Measurements from ENCODE around the gene PAM. TPM values are rescaled to one million over a fixed set of nuclear protein-coding genes. Genes with fewer than 3 reads are reported as not detected.

The PAM gene
- total and polyA plus RNA-seq, 2 of the 8 experiments (the other 6 are each of a cell fraction or from before 2014, with no cell fraction given): 30.4 to 67.8 TPM

DNA sequence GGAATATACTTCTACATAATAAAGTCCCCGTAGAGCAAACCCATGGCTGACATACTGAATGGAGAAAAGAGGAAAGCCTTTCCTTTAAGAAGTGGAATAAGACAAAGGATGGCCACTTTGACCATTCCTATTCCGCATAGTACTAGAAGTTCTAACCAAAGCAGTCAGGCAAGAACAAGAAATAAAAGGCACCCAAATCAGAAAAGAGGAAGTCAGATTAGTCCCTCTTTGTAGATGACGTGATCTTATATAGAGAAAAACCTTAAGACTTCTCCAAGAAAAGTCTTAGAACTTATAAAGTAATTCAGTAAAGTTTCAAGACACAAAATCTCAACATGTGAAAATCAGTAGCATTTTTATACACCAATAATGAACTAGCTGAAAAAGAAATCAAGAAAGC, 231.0 kb downstream of the PAM start:
- Histone ChIP-seq H3K9ac (replicated peaks in 1 of 4; ENCODE audit: extremely low read depth in 1 of 4, low read depth in 3 of 4, low read length in 3 of 4) (no peak overlapping the region), H2BK120ac (replicated peaks; ENCODE audit: low read depth, low read length) (no peak overlapping the region), H3K79me2 (ENCODE audit: control insufficient read depth in 1 of 2, insufficient read depth in 2 of 2, low read length in 2 of 2) (no peaks in the 10 kb centered on the region), H3K4ac (replicated peaks; ENCODE audit: insufficient read length, low read depth, low read length) (no peak overlapping the region), H4K20me1 (replicated peaks in 1 of 2; ENCODE audit: control insufficient read depth in 1 of 2, insufficient read depth in 2 of 2, low read length in 2 of 2) (no peaks in the 10 kb centered on the region), H3K36me3 (ENCODE audit: control insufficient read depth in 2 of 4, insufficient read depth in 4 of 4, low read length in 3 of 4) (no peaks in the 10 kb centered on the region; a peak in 1 of 8 replicates), H2AFZ (ENCODE audit: low read length) (no peak overlapping the region), H3K56ac (replicated peaks; ENCODE audit: insufficient read length, low read depth, low read length) (no peak overlapping the region), H3K79me1 (ENCODE audit: low read depth, low read length) (no peaks in the 10 kb centered on the region), H3K9me3 (ENCODE audit: insufficient read depth in 2 of 2, low read depth in 1 of 2, low read length in 1 of 2) (peaks cover 0 to 3% of the 10 kb centered on the region in 2 experiments; a peak in 1 of 4 replicates), H3K14ac (ENCODE audit: insufficient read length) (no peak overlapping the region), H2AK5ac (ENCODE audit: low read depth, low read length) (no peak overlapping the region), H2BK15ac (ENCODE audit: low read length) (no peak overlapping the region), H3K27me3 (replicated peaks in 1 of 4; ENCODE audit: control insufficient read depth in 3 of 4, extremely low read depth in 1 of 4, insufficient read depth in 3 of 4, low read length in 3 of 4) (no peaks in the 10 kb centered on the region), H4K5ac (ENCODE audit: insufficient read length, low read depth, low read length) (no peak overlapping the region), H3K23me2 (ENCODE audit: low read depth, low read length) (no peaks in the 10 kb centered on the region), H3K23ac (ENCODE audit: insufficient read length) (no peak overlapping the region), H2BK5ac (ENCODE audit: low read depth, low read length) (no peak overlapping the region), H3K4me3 (ENCODE audit: extremely low read depth in 1 of 4, insufficient read depth in 2 of 4, low read depth in 3 of 4, low read length in 4 of 4) (no peak overlapping the region), H2BK12ac (ENCODE audit: low read depth, low read length) (no peak overlapping the region), H4K91ac (replicated peaks; ENCODE audit: insufficient read length, low read length) (no peak overlapping the region), H3K4me1 (replicated peaks in 1 of 4; ENCODE audit: control insufficient read depth in 3 of 4, insufficient read depth in 4 of 4, low read length in 3 of 4) (no peaks in the 10 kb centered on the region), H4K8ac (ENCODE audit: extremely low read depth, insufficient read depth, low read length) (no peak overlapping the region), H3K18ac (ENCODE audit: extremely low read depth, low read length) (no peak overlapping the region), H3K27ac (ENCODE audit: low read depth, low read length) (no peak overlapping the region), H3K4me2 (ENCODE audit: insufficient read depth in 1 of 2, low read depth in 2 of 2, low read length in 2 of 2) (no peak overlapping the region), H2BK20ac (ENCODE audit: low read length) (no peak overlapping the region)
- ChIA-PET CTCF (ENCODE audit: partially characterized antibody) (no interaction called here), POLR2A (ENCODE audit: partially characterized antibody) (no interaction called here)
- DNase-seq (ENCODE audit: low read depth in 1 of 2, low spot score in 2 of 2) (no peak), FAIRE-seq (no peak)
- 99% methylated on average over 3 of the region's 3 CpGs; no CpG with 5 or more reads in 1 of the 2 experiments for WGBS, 2 experiments (ENCODE audit: extremely low coverage in 1 of 2, insufficient coverage in 1 of 2, insufficient read length in 1 of 2, insufficient replicate concordance in 2 of 2, low coverage in 1 of 2, low lambda C conversion rate in 2 of 2, missing lambda C conversion rate in 1 of 2)
- TF ChIP-seq, protein P1, sequence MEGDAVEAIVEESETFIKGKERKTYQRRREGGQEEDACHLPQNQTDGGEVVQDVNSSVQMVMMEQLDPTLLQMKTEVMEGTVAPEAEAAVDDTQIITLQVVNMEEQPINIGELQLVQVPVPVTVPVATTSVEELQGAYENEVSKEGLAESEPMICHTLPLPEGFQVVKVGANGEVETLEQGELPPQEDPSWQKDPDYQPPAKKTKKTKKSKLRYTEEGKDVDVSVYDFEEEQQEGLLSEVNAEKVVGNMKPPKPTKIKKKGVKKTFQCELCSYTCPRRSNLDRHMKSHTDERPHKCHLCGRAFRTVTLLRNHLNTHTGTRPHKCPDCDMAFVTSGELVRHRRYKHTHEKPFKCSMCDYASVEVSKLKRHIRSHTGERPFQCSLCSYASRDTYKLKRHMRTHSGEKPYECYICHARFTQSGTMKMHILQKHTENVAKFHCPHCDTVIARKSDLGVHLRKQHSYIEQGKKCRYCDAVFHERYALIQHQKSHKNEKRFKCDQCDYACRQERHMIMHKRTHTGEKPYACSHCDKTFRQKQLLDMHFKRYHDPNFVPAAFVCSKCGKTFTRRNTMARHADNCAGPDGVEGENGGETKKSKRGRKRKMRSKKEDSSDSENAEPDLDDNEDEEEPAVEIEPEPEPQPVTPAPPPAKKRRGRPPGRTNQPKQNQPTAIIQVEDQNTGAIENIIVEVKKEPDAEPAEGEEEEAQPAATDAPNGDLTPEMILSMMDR (IDR thresholded peaks at IDR 0.05; ENCODE audit: control extremely low read depth in 1 of 3, insufficient read depth in 1 of 3, low read depth in 1 of 3, low read length in 3 of 3): no peak
- no peak for TF ChIP-seq EZH2 (IDR thresholded peaks at IDR 0.05; ENCODE audit: low read depth, low read length, severe bottlenecking)
- no peak for TF ChIP-seq CBX8 (IDR thresholded peaks at IDR 0.05; ENCODE audit: borderline replicate concordance, low read depth, low read length)
- TF ChIP-seq TCF12 (IDR thresholded peaks at IDR 0.05; ENCODE audit: low read depth, low read length): no peak
- TF ChIP-seq, protein P2, sequence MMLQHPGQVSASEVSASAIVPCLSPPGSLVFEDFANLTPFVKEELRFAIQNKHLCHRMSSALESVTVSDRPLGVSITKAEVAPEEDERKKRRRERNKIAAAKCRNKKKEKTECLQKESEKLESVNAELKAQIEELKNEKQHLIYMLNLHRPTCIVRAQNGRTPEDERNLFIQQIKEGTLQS (IDR thresholded peaks at IDR 0.05; ENCODE audit: insufficient read depth, low read depth, low read length): no peak
- TF ChIP-seq RBBP5 (IDR thresholded peaks at IDR 0.05; ENCODE audit: borderline replicate concordance, low read depth, low read length): no peak
- no peak for TF ChIP-seq POU5F1 (IDR thresholded peaks at IDR 0.05; ENCODE audit: low read depth, low read length)

All from H1 (cell line).